Kidney epithelial cell (primary cell): Measurements from ENCODE around the gene KLHL17. TPM values are rescaled to one million over a fixed set of nuclear protein-coding genes. Genes with fewer than 3 reads are reported as not detected.

Experiments
- DNase-seq: peaks from one replicate; pipeline ENCODE4 v3.0.0-alpha.2; 2010; ENCODE audit warnings: low read depth
- H3K27me3 ChIP-seq: 2 replicates; pipeline ENCODE4 v1.6.0; 2011; ENCODE audit warnings: low read length; ENCODE audit not compliant: control insufficient read depth, insufficient read depth
- H3K36me3 ChIP-seq: 2 replicates; pipeline ENCODE4 v1.5.1; 2011; ENCODE audit warnings: low read length; ENCODE audit not compliant: control insufficient read depth, insufficient read depth
- H3K4me3 ChIP-seq: 2 replicates; pipeline ENCODE4 v1.5.1; 2011; ENCODE audit warnings: low read depth, mild to moderate bottlenecking, control low read depth, low read length
- CTCF ChIP-seq: IDR thresholded peaks from 2 replicates; pipeline ENCODE4 v1.5.1; 2011; ENCODE audit warnings: mild to moderate bottlenecking, moderate library complexity, low read length, control low read depth, inconsistent platforms; ENCODE audit not compliant: insufficient read depth, poor library complexity, severe bottlenecking
- total RNA-seq: library from RNA; depleted of rRNA; stranded (reverse); fragments of >200 nt; gene quantifications from 2 replicates; pipeline ENCODE4 v1.2.3, GENCODE V29; 2015

Gene KLHL17
- total RNA-seq, 1 donor from 2014 or later = 21.4 TPM

- no peak for TF ChIP-seq CTCF
- Histone ChIP-seq H3K4me3 (no peak overlapping the region), H3K27me3 (peaks cover 47% of the 10 kb centered on the region), H3K36me3 (no peaks in the 10 kb centered on the region)
- DNase-seq = no peak
Observed at GRCh38 chr1:938711-939489, 21.5 kb upstream of the KLHL17 start.

- no peaks in the 10 kb centered on the region for H3K36me3 ChIP-seq
- no peak overlapping the region for H3K4me3 ChIP-seq
- H3K27me3 ChIP-seq = peaks cover 47% of the 10 kb centered on the region
- TF ChIP-seq CTCF = no peak
- no peak for DNase-seq
Observed at GRCh38 chr1:939511-940106, 20.8 kb upstream of the KLHL17 start.

GRCh38 chr1:940107-941014 is 20.0 kb upstream of the KLHL17 start:
- no peak for TF ChIP-seq CTCF
- no peaks in the 10 kb centered on the region for H3K36me3 ChIP-seq
- H3K27me3 ChIP-seq = peaks cover 40% of the 10 kb centered on the region
- no peak overlapping the region for H3K4me3 ChIP-seq
- DNase-seq = no peak

GRCh38 chr1:941015-941587 is 19.3 kb upstream of the KLHL17 start:
- TF ChIP-seq CTCF = no peak
- Histone ChIP-seq H3K27me3 (peaks cover 33% of the 10 kb centered on the region), H3K4me3 (no peak overlapping the region), H3K36me3 (no peaks in the 10 kb centered on the region)
- no peak for DNase-seq

GRCh38 chr1:941588-942383 is 18.6 kb upstream of the KLHL17 start:
- Histone ChIP-seq H3K27me3 (peaks cover 26% of the 10 kb centered on the region), H3K36me3 (no peaks in the 10 kb centered on the region), H3K4me3 (peak overlapping the region; percentile 36)
- TF ChIP-seq CTCF = no peak
- no peak for DNase-seq
